ENCODE results near the gene ZNF512. TPM values are rescaled to one million over a fixed set of nuclear protein-coding genes. Genes with fewer than 3 reads are reported as not detected.
"Not testable (repeated sequence)": the region's sequence is repeated elsewhere in the genome, so short reads cannot be mapped to it uniquely, and the experiment has no call there.

Gene ZNF512, protein sequence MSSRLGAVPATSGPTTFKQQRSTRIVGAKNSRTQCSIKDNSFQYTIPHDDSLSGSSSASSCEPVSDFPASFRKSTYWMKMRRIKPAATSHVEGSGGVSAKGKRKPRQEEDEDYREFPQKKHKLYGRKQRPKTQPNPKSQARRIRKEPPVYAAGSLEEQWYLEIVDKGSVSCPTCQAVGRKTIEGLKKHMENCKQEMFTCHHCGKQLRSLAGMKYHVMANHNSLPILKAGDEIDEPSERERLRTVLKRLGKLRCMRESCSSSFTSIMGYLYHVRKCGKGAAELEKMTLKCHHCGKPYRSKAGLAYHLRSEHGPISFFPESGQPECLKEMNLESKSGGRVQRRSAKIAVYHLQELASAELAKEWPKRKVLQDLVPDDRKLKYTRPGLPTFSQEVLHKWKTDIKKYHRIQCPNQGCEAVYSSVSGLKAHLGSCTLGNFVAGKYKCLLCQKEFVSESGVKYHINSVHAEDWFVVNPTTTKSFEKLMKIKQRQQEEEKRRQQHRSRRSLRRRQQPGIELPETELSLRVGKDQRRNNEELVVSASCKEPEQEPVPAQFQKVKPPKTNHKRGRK
- total RNA-seq, result 6.7 TPM

DNA sequence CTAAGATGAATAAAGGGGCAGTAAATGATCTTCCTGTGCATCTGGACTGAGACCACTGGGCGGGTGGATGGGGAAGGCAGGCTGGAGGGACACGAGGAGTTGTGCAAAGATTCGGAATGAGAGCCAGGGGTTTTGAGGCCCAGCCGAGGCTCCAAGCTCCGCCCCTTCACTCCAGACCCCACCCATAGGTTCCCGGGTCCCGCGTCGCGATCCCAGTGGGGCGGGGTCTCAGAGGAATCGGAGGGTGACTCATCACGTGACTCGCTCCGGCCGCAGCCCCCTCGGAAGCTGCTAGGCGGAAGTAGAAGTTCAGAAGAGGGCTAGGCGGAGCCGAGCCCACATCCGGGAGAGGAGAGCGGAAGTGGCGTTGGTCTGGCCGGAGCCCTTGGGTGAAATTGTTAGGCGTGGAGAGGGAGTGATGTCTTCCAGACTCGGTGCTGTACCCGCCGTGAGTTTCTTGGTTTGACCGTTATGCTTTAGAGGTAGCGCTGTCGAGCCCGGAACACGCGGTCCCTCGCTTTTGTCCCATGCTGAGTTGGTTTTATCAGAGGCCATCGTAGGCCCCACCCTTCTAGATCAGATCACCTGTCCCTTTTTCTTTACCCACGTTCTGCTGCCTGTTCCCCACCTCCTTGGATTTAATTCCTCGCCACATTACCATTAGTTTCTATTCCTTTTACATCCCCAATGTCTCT lies at the start of gene ZNF512:
TSS of gene ZNF512 (plus strand) at position 348 of the 695 bp plus-strand sequence. CDS start at position 419, 71 bp downstream.
- DNase-seq (ENCODE audit: low spot score), result peak; percentile 84
- peak; percentile 94 for ATAC-seq

DNA sequence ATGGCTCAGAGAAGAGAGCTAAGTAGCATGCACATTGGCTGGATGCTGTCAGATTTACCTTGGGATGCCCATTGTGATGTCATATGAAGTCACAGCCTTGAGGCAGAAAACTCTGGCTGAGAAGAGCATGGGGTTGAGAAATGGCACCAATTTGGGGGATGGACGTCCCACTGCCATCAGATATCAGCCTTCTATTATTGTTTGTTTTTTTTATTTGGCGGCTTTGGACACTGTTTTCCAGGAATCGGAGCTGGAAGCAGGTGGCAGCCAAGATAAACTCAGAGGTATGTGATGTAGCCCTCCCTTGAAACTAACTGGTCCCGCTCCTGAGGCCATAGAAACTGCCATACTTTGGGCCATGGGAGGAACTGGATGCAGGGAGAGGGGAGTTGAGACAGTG lies 45.6 kb upstream of the ZNF512 start:
- DNase-seq (ENCODE audit: low spot score), result no peak
- ATAC-seq, result no peak

DNA sequence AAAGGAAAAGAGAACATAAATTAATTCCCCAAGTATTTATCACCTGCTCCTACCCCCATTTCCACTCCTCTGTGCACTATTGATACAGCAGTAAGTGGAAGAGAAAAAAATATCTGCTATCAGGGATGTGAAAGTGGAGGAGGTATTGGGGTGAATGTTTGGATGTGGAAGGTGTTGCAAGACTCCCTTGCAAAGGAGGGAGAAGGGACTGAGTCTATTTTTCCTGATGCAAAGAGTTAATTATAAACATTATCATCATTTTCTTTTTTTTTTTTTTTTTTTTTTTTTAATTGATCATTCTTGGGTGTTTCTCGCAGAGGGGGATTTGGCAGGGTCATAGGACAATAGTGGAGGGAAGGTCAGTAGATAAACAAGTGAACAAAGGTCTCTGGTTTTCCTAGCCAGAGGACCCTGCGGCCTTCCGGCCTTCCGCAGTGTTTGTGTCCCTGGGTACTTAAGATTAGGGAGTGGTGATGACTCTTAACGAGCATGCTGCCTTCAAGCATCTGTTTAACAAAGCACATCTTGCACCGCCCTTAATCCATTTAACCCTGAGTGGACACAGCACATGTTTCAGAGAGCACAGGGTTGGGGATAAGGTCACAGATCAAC lies 43.9 kb upstream of the ZNF512 start:
- DNase-seq (ENCODE audit: low spot score); ATAC-seq: not testable (repeated sequence)

DNA sequence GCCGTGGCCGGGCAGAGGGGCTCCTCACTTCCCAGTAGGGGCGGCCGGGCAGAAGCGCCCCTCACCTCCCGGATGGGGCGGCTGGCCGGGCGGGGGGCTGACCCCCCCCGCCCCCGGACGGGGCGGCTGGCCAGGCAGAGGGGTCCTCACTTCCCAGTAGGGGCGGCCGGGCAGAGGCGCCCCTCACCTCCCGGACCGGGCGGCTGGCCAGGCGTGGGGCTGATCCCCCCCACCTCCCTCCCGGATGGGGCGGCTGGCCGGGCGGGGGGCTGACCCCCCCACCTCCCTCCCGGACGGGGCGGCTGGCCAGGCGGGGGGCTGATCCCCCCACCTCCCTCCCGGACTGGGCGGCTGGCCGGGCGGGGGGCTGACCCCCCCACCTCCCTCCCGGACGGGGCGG lies 43.2 kb upstream of the ZNF512 start:
- DNase-seq (ENCODE audit: low spot score); ATAC-seq: not testable (repeated sequence)

DNA sequence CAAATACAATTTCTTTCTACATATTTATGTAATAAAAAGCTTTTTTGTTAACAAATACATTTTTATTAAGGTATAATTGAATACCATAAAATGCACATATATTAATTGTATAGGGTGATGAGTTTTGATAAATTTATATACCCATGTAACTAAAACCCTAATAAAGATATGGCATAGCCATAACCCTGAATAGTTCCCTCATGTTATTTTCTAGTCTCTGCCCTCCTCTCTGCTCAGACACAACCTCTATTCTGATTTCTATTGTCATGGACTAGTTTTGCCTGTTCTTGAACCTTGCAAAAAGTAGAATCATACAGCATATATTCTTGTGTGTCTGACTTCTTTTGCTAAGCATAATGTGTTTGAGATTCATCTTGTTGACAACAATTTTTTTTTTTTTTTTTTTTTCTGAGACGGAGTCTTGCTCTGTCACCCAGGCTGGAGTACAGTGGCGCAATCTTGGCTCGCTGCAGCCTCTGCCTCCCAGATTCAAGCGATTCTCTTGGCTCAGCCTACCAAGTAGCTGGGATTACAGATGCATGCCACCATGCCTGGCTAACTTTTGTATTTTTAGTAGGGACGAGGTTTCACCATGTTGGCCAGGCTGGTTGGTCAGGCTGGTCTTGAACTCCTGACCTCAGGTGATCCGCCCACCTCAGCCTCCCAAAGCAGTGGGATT lies 38.6 kb upstream of the ZNF512 start:
- ATAC-seq, result no peak
- DNase-seq (ENCODE audit: low spot score), result no peak

DNA sequence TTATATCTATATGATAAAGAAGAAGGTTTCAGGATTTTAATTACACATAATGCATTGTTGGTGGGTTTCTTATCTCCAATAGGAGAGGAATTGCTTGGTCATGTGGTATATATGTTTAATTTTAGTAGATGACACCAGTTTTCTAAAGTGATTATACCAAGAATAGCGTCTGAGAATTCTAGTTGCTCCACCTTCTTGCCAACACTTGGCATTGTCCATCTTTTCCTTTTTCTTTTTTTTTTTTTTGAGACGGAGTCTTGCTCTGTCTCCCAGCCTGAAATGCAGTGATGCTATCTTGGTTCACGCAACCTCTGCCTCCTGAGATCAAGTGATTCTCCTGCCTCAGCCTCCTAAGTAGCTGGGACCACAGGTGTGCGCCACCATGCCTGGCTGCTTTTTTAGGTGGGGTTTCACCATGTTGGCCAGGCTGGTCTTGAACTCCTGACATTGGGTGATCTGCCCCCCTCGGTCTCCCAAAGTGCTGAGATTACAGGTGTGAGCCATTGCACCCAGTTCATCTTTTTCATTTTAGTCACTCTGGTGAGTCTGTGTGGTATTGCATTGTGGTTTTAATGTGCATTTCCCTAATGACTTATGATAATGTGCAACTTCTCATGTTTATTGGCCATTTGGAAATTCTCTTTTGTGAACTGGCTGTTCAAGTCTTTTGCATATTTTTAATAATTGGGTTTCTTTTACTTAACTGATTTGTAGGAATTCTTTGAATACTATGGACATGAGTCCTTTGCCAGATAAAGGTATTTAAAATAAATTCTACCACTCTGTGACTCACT lies 37.3 kb upstream of the ZNF512 start:
- ATAC-seq (no peak), DNase-seq (ENCODE audit: low spot score) (no peak)

DNA sequence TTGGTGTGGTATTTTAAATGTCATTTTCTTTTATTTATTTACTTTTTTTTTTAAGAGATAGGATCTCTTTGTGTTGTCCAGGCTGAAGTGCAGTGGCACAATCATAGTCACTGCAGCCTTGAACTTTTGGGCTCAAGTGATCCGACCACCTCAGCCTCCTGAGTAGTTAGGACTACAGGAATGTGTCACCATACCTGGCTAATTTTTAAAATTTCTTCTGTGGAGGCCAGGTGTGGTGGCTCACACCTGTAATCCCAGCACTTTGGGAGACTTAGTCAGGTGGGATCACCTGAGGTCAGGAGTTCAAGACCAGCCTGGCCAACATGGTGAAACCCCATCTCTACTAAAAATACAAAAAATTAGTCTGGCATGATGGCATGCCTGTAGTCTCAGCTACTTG lies 33.5 kb upstream of the ZNF512 start:
- DNase-seq (ENCODE audit: low spot score), result no peak

DNA sequence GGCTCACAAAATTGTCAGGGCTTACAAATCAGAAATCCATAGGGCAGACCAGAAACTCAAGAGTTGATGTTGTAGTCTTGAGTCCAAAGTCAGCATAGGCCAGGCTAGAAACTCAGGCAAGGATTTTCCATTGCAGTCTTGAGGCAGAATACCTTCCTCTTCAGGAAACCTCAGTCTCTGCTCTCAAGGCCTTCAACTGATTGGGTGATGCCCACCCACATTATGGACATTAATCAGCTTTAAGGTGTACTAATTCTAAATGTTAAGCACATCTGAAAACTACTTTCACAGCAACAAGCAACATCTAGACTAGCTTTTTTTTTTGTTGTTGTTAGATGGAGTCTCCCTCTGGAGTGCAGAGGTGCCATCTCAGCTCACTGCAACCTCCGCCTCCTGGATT lies 31.3 kb upstream of the ZNF512 start:
- DNase-seq (ENCODE audit: low spot score) (no peak), ATAC-seq (no peak)

More for the DNA sequence above, 33.5 kb upstream of the ZNF512 start:
- ATAC-seq, result no peak

DNA sequence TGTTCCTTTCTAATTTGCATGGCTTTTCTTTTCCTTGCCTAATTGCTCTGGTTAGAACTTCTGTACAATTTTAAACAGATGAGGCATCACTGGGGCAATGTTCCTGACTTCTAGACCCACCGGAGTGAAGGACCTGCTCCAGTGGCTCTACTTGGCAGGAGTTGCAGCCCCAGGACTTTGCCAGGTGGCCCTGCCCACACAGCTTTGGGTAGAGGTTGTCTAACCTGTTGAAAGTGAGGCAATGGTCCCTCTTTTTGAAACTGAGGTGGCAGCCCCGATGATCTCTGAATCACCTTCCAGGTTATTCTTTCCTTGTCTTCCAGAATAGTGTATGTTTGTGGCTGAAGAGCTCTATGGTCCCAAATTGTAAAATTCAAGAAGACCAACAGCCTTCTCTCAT lies 29.9 kb upstream of the ZNF512 start:
- ATAC-seq (no peak), DNase-seq (ENCODE audit: low spot score) (no peak)

DNA sequence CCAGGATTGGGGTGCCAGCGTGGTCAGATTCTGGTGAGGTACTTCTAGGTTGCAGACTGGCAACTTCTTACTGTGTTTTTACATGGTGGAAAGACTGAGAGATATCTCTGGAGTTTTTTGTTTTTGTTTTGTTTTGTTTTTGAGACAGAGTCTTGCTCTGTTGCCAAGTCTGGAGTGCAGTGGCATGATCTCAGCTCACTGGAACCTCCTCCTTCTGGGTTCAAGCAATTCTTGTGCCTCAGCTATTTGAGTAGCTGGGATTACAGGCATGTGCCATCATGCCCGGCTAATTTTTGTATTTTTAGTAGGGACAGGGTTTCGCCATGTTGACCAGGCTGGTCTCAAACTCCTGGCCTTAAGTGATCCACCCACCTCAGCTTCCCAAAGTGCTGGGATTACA lies 28.4 kb upstream of the ZNF512 start:
- not testable (repeated sequence) for DNase-seq (ENCODE audit: low spot score); ATAC-seq

DNA sequence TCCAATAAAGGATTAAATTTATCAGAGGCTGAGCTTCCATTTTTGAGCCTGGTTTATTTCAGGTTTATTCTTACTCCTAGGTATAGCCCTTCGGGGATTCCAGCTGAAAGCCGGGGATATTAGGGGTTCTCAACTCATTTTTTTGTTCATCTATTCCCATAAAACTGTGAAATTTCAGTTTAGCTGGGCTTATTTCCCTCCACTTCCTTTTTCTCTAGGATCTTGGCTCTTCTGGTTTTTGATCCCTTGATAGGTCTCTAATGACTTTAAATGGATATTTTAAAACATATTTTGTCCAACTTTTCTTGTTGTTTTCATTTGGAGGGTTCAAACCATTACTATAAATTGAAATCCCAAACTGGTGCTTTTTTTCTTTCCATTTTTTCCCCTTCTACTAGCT lies 23.6 kb upstream of the ZNF512 start:
- DNase-seq (ENCODE audit: low spot score) (no peak), ATAC-seq (no peak)

DNA sequence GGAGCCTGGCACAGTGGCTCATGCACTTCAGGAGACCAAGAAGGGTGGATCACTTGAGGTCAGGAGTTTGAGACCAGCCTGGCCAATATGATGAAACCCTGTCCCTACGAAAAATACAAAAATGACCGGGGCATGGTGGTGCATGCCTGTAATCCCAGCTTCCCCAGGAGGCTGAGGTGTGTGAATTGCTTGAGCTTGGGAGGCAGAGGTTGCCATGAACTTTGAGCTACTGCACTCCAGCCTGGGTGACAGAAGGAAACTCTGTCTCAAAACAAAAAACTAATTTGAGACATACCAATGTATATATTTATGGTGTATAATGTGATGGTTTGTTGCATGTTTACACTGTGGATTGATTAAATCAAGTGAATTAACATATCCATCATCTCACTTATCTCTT lies 21.8 kb upstream of the ZNF512 start:
- DNase-seq (ENCODE audit: low spot score), result no peak
- no peak for ATAC-seq

DNA sequence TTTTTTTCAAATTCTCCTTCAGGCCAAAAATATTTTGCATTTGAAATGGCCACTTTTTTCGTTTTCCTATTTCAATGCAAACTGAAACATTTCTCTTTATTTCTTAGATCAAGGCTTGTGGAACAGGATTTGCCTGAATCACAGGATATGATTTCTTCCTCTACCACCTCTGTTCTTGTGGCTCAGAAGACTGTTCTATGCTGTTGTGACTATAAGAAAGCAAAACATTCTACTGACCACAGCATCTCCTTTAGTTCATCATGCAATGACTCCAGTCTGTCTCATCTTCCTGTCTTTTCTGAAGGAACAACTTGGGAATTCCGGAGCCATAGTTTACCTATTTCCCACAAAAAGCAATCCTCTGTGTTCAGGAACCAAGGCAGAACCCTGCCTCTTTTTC lies 16.2 kb upstream of the ZNF512 start:
- ATAC-seq (no peak), DNase-seq (ENCODE audit: low spot score) (no peak)

DNA sequence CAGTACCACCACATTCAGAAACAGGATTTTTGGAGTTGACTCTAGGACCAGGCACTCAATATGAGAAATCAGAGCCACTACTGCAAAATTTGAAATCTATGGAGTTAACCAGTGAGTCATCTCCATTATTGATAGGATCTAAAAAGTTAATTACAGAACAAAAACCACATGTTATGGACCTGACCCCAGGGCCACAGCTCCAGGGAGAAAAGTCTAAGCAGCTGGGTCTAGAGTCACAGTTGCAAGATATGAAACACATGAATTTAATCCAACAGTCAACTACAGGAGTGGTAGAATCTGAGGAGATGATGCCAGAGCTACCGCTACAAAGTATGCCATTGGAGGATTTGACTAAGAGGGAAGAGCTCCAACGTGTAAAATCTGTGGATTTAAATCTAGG lies 13.4 kb upstream of the ZNF512 start:
- no peak for ATAC-seq
- no peak for DNase-seq (ENCODE audit: low spot score)

DNA sequence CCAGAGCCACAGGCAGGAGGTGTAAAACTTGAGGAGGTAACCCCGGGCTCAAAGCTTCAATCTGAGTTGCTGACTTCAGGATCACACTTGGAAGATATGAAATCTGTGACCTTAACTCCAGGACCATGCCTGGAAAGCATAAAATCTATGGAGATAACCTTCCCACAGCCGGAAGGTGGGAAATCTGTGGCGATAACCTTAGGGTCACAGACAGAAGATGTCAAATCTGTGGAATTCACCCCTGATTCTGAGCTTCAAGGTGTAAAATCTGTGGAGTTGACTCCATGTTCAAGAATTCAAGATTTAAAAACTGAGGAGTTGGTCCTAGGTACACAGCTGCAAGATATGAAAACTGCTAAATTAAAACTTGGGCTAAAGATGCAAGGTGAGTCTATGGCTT lies 11.6 kb upstream of the ZNF512 start:
- DNase-seq (ENCODE audit: low spot score) (no peak), ATAC-seq (no peak)

DNA sequence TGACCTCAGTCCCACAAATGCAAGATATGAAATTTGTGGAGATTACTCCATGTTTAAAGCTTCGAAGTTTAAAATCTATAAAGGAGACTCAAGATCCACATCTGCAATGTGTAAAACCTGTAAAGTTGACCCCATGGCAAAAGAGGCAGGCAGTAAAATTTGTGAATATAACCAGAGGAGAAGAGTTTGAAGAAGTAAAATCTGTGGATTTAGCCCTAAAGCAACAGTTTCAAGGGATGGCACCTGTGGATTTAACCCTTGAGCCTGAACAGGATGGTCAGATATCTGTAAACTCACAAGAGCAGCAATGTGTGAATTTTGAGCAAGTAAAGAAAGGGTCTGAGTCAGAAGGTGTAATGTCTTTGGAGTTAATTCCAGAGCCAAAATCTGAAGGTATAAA lies 11.2 kb upstream of the ZNF512 start:
- ATAC-seq (no peak), DNase-seq (ENCODE audit: low spot score) (no peak)

DNA sequence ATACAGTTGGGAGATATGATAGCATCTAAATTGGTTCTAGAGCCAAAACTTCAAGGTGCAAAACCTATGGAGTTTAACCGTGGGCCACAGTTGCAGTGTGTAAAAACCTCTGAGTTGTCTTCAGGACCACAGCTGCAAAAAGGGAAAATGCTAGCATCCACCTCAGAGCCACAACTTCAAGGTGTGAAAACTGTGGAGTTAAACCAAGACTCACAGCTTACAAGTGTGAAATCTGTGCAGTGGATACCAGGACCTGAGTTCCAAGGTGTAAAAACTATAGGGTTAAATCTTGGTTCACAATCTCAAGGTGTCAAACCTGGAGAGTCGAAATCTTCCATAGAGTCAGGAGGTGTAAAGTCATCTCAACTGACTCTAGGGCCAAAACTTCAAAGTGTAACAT lies 10.4 kb upstream of the ZNF512 start:
- no peak for ATAC-seq
- no peak for DNase-seq (ENCODE audit: low spot score)

DNA sequence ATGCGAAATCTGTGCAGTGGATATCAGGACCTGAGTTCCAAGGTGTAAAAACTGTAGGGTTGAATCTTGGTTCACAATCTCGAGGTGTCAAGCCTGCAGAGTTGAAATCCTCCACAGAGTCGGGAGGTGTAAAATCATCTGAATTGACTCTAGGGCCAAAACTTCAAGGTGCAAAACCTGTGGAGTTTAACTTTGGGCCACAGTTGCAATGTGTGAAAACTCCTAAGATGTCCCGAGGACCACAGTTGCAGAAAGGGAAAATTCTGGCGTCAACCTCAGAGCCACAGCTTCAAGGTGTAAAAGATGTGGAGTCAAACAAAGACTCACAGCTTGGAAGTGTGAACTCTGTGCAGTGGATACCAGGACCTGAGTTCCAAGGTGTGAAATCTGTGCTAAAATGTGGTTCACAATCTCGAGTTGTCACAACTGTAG lies 9.8 kb upstream of the ZNF512 start:
- no peak for DNase-seq (ENCODE audit: low spot score)
- ATAC-seq, result no peak

DNA sequence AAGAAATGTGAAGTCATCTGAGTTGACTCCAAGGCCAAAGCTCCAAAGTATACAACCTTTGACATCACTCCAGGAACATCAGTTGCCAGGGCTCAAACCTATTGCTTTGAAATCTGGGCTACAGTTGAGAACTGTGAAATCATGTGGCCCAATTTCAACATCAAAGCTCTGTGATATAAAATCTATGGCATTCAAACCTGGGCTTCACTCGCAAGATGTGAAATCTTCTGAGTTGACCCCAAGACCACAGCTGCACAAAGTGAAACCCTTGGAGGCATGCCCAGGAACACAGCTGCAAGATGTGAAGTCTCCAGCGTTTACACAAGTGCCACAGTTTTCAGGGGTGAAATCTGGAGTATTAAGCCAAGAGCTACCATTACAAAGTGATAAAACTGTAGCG lies 9.4 kb upstream of the ZNF512 start:
- no peak for ATAC-seq

DNA sequence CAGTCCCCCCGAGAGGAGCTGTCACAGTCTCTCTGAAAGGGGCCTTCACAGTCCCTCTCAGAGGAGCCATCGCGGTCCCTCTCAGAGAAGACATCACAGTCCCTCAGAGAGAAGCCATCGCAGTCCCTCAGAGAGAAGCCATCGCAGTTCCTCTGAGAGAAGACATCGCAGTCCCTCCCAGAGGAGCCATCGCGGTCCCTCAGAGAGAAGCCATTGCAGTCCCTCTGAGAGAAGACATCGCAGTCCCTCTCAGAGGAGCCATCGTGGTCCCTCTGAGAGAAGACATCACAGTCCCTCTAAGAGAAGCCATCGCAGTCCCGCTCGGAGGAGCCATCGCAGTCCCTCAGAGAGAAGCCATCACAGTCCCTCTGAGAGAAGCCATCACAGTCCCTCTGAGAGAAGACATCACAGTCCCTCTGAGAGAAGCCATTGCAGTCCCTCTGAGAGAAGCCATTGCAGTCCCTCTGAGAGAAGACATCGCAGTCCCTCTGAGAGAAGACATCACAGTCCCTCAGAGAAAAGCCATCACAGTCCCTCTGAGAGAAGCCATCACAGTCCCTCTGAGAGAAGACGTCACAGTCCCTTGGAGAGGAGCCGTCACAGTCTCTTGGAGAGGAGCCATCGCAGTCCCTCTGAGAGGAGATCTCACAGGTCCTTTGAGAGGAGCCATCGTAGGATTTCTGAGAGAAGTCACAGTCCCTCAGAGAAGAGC lies 1.3 kb upstream of the ZNF512 start:
- no peak for DNase-seq (ENCODE audit: low spot score)
- no peak for ATAC-seq

More for the DNA sequence above, 9.4 kb upstream of the ZNF512 start:
- no peak for DNase-seq (ENCODE audit: low spot score)

Data from left lobe of liver (tissue), 2 donors.